HepG2 (cell line): ENCODE data around the gene PRR30. TPM values are rescaled to one million over a fixed set of nuclear protein-coding genes. Genes with fewer than 3 reads are reported as not detected.

ENCODE experiments used
- ARNT2 ChIP-seq: sonication (generic); formaldehyde crosslinking; IDR thresholded peaks from 2 replicates; pipeline ENCODE4 v1.8.0; 2022; ENCODE audit warnings: mild to moderate bottlenecking, low read depth, missing genetic modification reagents, moderate library complexity
- DBP ChIP-seq: sonication (generic); formaldehyde crosslinking; IDR thresholded peaks from 2 replicates; pipeline ENCODE4 v1.4.0; 2020; ENCODE audit warnings: missing genetic modification reagents; ENCODE audit errors: not compliant biosample characterization
- ELF1 ChIP-seq: sonication (generic); formaldehyde crosslinking; IDR thresholded peaks from 2 replicates; pipeline ENCODE4 v1.4.0; 2020; ENCODE audit warnings: missing genetic modification reagents
- GMEB1 ChIP-seq: sonication (generic); formaldehyde crosslinking; IDR thresholded peaks from 2 replicates; pipeline ENCODE4 v1.5.1; 2020; ENCODE audit warnings: missing genetic modification reagents, mild to moderate bottlenecking, borderline replicate concordance
- HINFP ChIP-seq: sonication (generic); formaldehyde crosslinking; IDR thresholded peaks from 2 replicates; pipeline ENCODE4 v1.4.0; 2020; ENCODE audit warnings: low read depth, mild to moderate bottlenecking, missing genetic modification reagents
- HNF1B ChIP-seq: sonication (generic); formaldehyde crosslinking; IDR thresholded peaks from 2 replicates; pipeline ENCODE4 v1.5.1; 2020; ENCODE audit warnings: mild to moderate bottlenecking, moderate library complexity, missing genetic modification reagents
- PAF1 ChIP-seq: IDR thresholded peaks from 2 replicates; pipeline ENCODE4 v1.6.1; 2016; ENCODE audit warnings: missing genetic modification reagents, missing compliant biosample characterization
- RARG ChIP-seq: sonication (generic); formaldehyde crosslinking; IDR thresholded peaks from 2 replicates; pipeline ENCODE4 v1.4.0; 2020; ENCODE audit warnings: low read depth, mild to moderate bottlenecking, missing genetic modification reagents
- ZFP1 ChIP-seq: IDR thresholded peaks from 2 replicates; pipeline ENCODE4 v1.6.1; 2016
- ZNF142 ChIP-seq: sonication (generic); formaldehyde crosslinking; IDR thresholded peaks from 2 replicates; pipeline ENCODE4 v1.4.0; 2020; ENCODE audit warnings: missing genetic modification reagents
- ZNF260 ChIP-seq: sonication (generic); formaldehyde crosslinking; IDR thresholded peaks from 2 replicates; pipeline ENCODE4 v1.4.0; 2020; ENCODE audit warnings: missing genetic modification reagents, low read depth, mild to moderate bottlenecking, borderline replicate concordance
- ZNF770 ChIP-seq: sonication (generic); formaldehyde crosslinking; IDR thresholded peaks from 2 replicates; pipeline ENCODE4 v1.5.0; 2020; ENCODE audit warnings: mild to moderate bottlenecking, missing genetic modification reagents
- ZNF775 ChIP-seq: sonication (generic); formaldehyde crosslinking; IDR thresholded peaks from 2 replicates; pipeline ENCODE4 v1.4.0; 2020; ENCODE audit warnings: missing genetic modification reagents, mild to moderate bottlenecking, moderate library complexity, borderline replicate concordance
- polyA plus RNA-seq, 8 experiments: library from polyadenylated mRNA; depleted of rRNA in 3 of 8; stranded (reverse) in 7 of 8; unstranded in 1 of 8; fragments of >200 nt; fragmentation: Illumina TruSeq in 4 of 8; extraction: Trizol in 4 of 8; gene quantifications; 2 replicates each; pipeline versions ENCODE4 v1.2.1 to v1.2.3, GENCODE V29; 2011 to 2016; ENCODE audit warnings: low read depth in 4 of 8, missing spikeins in 1 of 8, mixed read lengths in 1 of 8; ENCODE audit not compliant: insufficient read depth in 1 of 8
- total RNA-seq, 5 experiments: library from RNA; depleted of rRNA; stranded (reverse); fragments of >200 nt; fragmentation: Illumina TruSeq; extraction: Trizol; gene quantifications; 2 replicates each; pipeline ENCODE4 v1.2.3, GENCODE V29; 2016; ENCODE audit warnings: low read depth in 1 of 5

The PRR30 gene
- total and polyA plus RNA-seq, 2 of the 13 experiments (the other 11 are each of a cell fraction or from before 2014, with no cell fraction given): not detected

- TF ChIP-seq DBP (CRISPR knock-in tag): no peak
- TF ChIP-seq ZNF770 (CRISPR knock-in tag): peak; percentile 33; the same call in 1 of the 2 replicates
- no peak for TF ChIP-seq ZNF260
- TF ChIP-seq ZNF142 (CRISPR knock-in tag): no peak
- peak; percentile 65 for TF ChIP-seq PAF1 (CRISPR knock-in tag)
- 0 out of 2 replicates have a peak, but pooled peaks have one; percentile 16 for TF ChIP-seq ARNT2
- no peak for TF ChIP-seq HINFP
- TF ChIP-seq ELF1 (CRISPR knock-in tag): peak; percentile 62; the same call in 1 of the 2 replicates
- no peak; the same call in 1 of the 2 replicates for TF ChIP-seq ZFP1
- peak; percentile 68 for TF ChIP-seq GMEB1 (CRISPR knock-in tag)
- TF ChIP-seq RARG (CRISPR knock-in tag): no peak
- peak; percentile 97 for TF ChIP-seq HNF1B (CRISPR knock-in tag)
- peak; percentile 98 for TF ChIP-seq ZNF775
Observed at GRCh38 chr2:27092696-27093429, 46.3 kb downstream of the PRR30 start (continued).
